SK-N-SH (cell line): ENCODE measurements around the gene KLF17.

ENCODE experiments used
- CTCF ChIP-seq: fragments of 200-600 bp; sonication (generic); IDR thresholded peaks from 2 replicates; pipeline ENCODE4 v1.6.1; 2017; ENCODE audit warnings: antibody characterized with exemption, mild to moderate bottlenecking, moderate library complexity
- EZH2phosphoT487 ChIP-seq: fragments of 200-600 bp; sonication (generic); IDR thresholded peaks from 2 replicates; pipeline ENCODE4 v1.6.1; 2017; ENCODE audit warnings: low read depth, mixed run types, mild to moderate bottlenecking, antibody characterized with exemption, moderate library complexity, borderline replicate concordance
- FOXM1 ChIP-seq: IDR thresholded peaks from 2 replicates; pipeline ENCODE4 v1.4.0; 2012; ENCODE audit warnings: low read depth, mild to moderate bottlenecking
- GATA2 ChIP-seq: sonication (generic); formaldehyde crosslinking; IDR thresholded peaks from 2 replicates; pipeline ENCODE4 v1.5.0; 2020; ENCODE audit warnings: mild to moderate bottlenecking, missing genetic modification reagents
- MXI1 ChIP-seq: IDR thresholded peaks from 2 replicates; pipeline ENCODE4 v1.6.1; 2012; ENCODE audit warnings: mild to moderate bottlenecking, low read depth, low read length, improper control_type of control experiment
- RAD21 ChIP-seq: IDR thresholded peaks from 2 replicates; pipeline ENCODE4 v1.6.1; 2012; ENCODE audit warnings: mild to moderate bottlenecking, low read length
- REST ChIP-seq: IDR thresholded peaks from 2 replicates; pipeline ENCODE4 v1.6.1; 2012; ENCODE audit warnings: mild to moderate bottlenecking, low read depth, low read length, moderate library complexity
- TAF1 ChIP-seq: IDR thresholded peaks from 2 replicates; pipeline ENCODE4 v1.6.1; 2012; ENCODE audit warnings: low read depth, mild to moderate bottlenecking, low read length, moderate library complexity, borderline replicate concordance
- USF1 ChIP-seq: IDR thresholded peaks from 2 replicates; pipeline ENCODE4 v1.4.0; 2012; ENCODE audit warnings: low read depth, borderline replicate concordance
- ZBTB33 ChIP-seq: IDR thresholded peaks from 2 replicates; pipeline ENCODE4 v1.4.0; 2012; ENCODE audit warnings: low read depth, borderline replicate concordance

- TF ChIP-seq EZH2phosphoT487 (no peak), CTCF (no peak), USF1 (no peak), ZBTB33 (no peak), GATA2 (CRISPR knock-in tag) (no peak), RAD21 (no peak), REST (no peak), MXI1 (no peak), FOXM1 (no peak), TAF1 (no peak)
Measured at GRCh38 chr1:44134071-44134920, 15.7 kb downstream of the KLF17 start.
